BE2C (cell line): ENCODE measurements around the gene PRMT9.

ENCODE experiments used
- DNase-seq: peaks from one replicate; pipeline ENCODE4 v3.0.0-alpha.2; 2020
- H3K27me3 ChIP-seq: fragments of 250-450 bp; sonication (Bioruptor Pico); 2 replicates; pipeline ENCODE4 v1.5.1; 2020; ENCODE audit warnings: mild to moderate bottlenecking
- H3K36me3 ChIP-seq: fragments of 250-450 bp; sonication (Bioruptor Pico); 2 replicates; pipeline ENCODE4 v1.5.1; 2020; ENCODE audit warnings: mild to moderate bottlenecking
- H3K4me1 ChIP-seq: fragments of 250-450 bp; sonication (Bioruptor Pico); 2 replicates; pipeline ENCODE4 v1.5.1; 2020
- H3K4me3 ChIP-seq: 2 replicates; pipeline ENCODE4 v1.5.1; 2011; ENCODE audit warnings: low read depth, low read length
- H3K9me3 ChIP-seq: fragments of 250-450 bp; sonication (Bioruptor Pico); 2 replicates; pipeline ENCODE4 v1.5.1; 2020
- CTCF ChIP-seq: IDR thresholded peaks from 2 replicates; pipeline ENCODE4 v1.5.1; 2012; ENCODE audit warnings: mild to moderate bottlenecking, low read depth, low read length

PRMT9 gene

GRCh38 chr4:147594578-147594977 lies 89.4 kb downstream of the PRMT9 start:
- TF ChIP-seq CTCF = no peak
- no peak for DNase-seq
- Histone ChIP-seq H3K27me3 (no peaks in the 10 kb centered on the region), H3K4me3 (no peak overlapping the region), H3K4me1 (peaks cover 12% of the 10 kb centered on the region), H3K36me3 (no peaks in the 10 kb centered on the region), H3K9me3 (no peaks in the 10 kb centered on the region)

- no peak for DNase-seq
- no peaks in the 10 kb centered on the region for H3K9me3 ChIP-seq
- no peaks in the 10 kb centered on the region for H3K36me3 ChIP-seq
- no peak; the same call in 1 of the 2 replicates for TF ChIP-seq CTCF
- no peaks in the 10 kb centered on the region for H3K27me3 ChIP-seq
- no peak overlapping the region for H3K4me3 ChIP-seq
- peaks cover 15% of the 10 kb centered on the region for H3K4me1 ChIP-seq
Observed at GRCh38 chr4:147594107-147594506, 89.9 kb downstream of the PRMT9 start.

GRCh38 chr4:147591106-147591505 lies 92.9 kb downstream of the PRMT9 start:
- no peak for TF ChIP-seq CTCF
- Histone ChIP-seq H3K27me3 (no peaks in the 10 kb centered on the region), H3K9me3 (no peaks in the 10 kb centered on the region), H3K4me1 (peaks cover 4% of the 10 kb centered on the region; the same call in 1 of the 2 replicates), H3K4me3 (no peak overlapping the region), H3K36me3 (no peaks in the 10 kb centered on the region)
- no peak for DNase-seq

- peak; percentile 87 for TF ChIP-seq CTCF
- Histone ChIP-seq H3K9me3 (no peaks in the 10 kb centered on the region), H3K27me3 (no peaks in the 10 kb centered on the region), H3K4me3 (no peak overlapping the region), H3K36me3 (no peaks in the 10 kb centered on the region), H3K4me1 (peaks cover 4% of the 10 kb centered on the region; the same call in 1 of the 2 replicates)
- peak; percentile 70 for DNase-seq
Observed at GRCh38 chr4:147590249-147590920, 93.6 kb downstream of the PRMT9 start.

GRCh38 chr4:147589586-147589985 lies 94.4 kb downstream of the PRMT9 start:
- Histone ChIP-seq H3K36me3 (no peaks in the 10 kb centered on the region), H3K9me3 (no peaks in the 10 kb centered on the region), H3K27me3 (no peaks in the 10 kb centered on the region), H3K4me3 (no peak overlapping the region), H3K4me1 (peaks cover 4% of the 10 kb centered on the region; the same call in 1 of the 2 replicates)
- no peak for TF ChIP-seq CTCF
- peak; percentile 20 for DNase-seq
